Lower leg skin (tissue), 4 donors: Measurements from ENCODE around the gene MACROD1. TPM values are rescaled to one million over a fixed set of nuclear protein-coding genes. Genes with fewer than 3 reads are reported as not detected.
A peak's percentile ranks its signal among the peaks of the same experiment; 100 is the strongest.

Experiments used
- DNase-seq, 2 donors: peaks; one replicate each; pipeline ENCODE4 v3.0.0-alpha.2; 2019; ENCODE audit warnings: low spot score in 2 of 2
- H3K4me3 ChIP-seq: fragments of 200-600 bp; sonication (generic); 2 replicates; pipeline ENCODE4 v1.5.1; 2017; ENCODE audit warnings: mild to moderate bottlenecking, low read depth; ENCODE audit not compliant: poor library complexity, severe bottlenecking
- POLR2A ChIP-seq, 2 donors: fragments of 450-650 bp; IDR thresholded peaks; one replicate each; pipeline ENCODE4 v1.6.1; 2016 to 2017; ENCODE audit warnings: antibody characterized with exemption in 2 of 2, mild to moderate bottlenecking in 1 of 2, moderate library complexity in 1 of 2
- WGBS, 2 donors: methylation state at CpG; one replicate each; pipeline ENCODE4 v1.1.5; 2018; 5-methylcytosine and 5-hydroxymethylcytosine counted together
- intact Hi-C: fragments of 100-400 bp; cut with DNase I; formaldehyde crosslinking; loops from one replicate; pipeline ENCODE4 v1.15.0; 2023; ENCODE audit warnings: low total_unique reads
- total RNA-seq, 4 donors: library from RNA; depleted of rRNA; stranded (reverse); fragments of >200 nt; gene quantifications; one replicate each; pipeline ENCODE4 v1.1.0, GENCODE V29; 2016
- TF ChIP-seq, protein P1 (sequence below), 3 donors: fragments of 450-650 bp; IDR thresholded peaks; one replicate each; pipeline ENCODE4 v1.5.1; 2016; ENCODE audit warnings: antibody characterized with exemption in 3 of 3, mild to moderate bottlenecking in 3 of 3, moderate library complexity in 2 of 3

MACROD1 gene
- total RNA-seq, 4 donors from 2014 or later = 44.8 to 74.8 (median 55.6) TPM

DNA sequence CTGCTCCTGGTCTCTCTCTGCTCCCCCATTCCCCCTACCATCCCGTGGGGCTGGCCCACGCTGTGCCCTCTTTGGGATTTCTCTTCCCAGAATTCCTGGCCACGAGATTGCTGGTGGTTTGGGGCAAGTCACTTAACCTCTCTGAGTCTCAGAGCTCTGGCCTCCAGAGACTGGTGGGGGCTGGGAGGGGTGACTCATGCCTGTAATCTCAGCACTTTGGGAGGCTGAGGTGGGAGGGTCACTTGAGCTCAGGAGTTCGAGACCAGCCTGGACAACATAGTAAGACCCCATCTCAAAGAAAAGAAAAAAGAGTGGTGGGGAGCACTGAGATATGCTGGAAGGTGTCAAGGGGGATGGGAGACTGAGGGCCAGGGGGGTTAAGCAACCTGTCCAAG lies 161.3 kb downstream of the MACROD1 start:
- intact Hi-C loops = no loop called here
- 74 to 76% methylated on average over 4 of the region's 4 CpGs for WGBS, 2 donors
- TF ChIP-seq, protein P1, sequence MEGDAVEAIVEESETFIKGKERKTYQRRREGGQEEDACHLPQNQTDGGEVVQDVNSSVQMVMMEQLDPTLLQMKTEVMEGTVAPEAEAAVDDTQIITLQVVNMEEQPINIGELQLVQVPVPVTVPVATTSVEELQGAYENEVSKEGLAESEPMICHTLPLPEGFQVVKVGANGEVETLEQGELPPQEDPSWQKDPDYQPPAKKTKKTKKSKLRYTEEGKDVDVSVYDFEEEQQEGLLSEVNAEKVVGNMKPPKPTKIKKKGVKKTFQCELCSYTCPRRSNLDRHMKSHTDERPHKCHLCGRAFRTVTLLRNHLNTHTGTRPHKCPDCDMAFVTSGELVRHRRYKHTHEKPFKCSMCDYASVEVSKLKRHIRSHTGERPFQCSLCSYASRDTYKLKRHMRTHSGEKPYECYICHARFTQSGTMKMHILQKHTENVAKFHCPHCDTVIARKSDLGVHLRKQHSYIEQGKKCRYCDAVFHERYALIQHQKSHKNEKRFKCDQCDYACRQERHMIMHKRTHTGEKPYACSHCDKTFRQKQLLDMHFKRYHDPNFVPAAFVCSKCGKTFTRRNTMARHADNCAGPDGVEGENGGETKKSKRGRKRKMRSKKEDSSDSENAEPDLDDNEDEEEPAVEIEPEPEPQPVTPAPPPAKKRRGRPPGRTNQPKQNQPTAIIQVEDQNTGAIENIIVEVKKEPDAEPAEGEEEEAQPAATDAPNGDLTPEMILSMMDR (IDR thresholded peaks at IDR 0.05) = no peak
- no peak for TF ChIP-seq POLR2A (IDR thresholded peaks at IDR 0.05)
- H3K4me3 ChIP-seq = no peak overlapping the region
- no peak for DNase-seq

DNA sequence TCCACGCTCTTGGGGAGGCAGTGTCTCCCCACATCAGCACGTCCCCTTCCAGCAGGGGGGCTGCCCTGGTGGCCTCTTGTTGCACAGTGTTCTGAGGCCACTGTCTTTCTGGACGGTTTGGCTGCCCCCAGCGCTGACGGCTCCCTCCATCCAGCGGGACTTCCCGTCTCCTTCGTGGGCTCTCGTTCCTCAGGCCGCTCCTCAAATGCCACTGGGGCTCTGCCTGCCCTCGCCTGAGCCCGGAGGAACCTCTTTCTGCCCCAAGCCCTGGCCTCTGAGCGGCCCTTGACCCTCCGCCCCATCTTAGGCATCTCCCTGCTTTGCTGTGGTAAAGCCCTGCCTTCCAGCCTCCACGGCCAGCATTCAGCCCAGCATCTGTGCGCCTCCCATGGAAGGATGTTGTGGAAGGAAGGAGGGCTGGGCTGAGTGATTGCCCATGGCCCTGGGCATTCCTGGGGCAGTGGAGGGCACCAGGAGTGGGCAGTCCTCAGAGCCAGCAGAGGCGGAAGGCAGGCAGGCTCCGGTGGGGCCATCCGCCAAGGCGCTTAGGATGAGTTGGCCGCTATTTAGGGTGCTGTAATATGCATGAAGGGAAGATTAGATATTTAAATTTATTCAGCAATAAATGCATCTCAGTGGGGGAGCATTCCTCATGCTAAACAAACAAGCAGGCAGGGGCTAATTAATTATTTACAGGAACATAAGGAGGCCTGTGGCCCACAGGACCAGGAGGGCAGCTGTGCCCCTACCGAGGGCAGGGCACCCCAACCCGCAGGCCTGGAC lies 161.9 kb downstream of the MACROD1 start:
- TF ChIP-seq POLR2A (IDR thresholded peaks at IDR 0.05) = no peak
- TF ChIP-seq, protein P1 (IDR thresholded peaks at IDR 0.05) = no peak
- no peak for DNase-seq
- intact Hi-C loops = loop anchor here (2.0 kb wide), 1 partner anchor 143 kb away; no protein-coding TSS in a partner anchor
- no peak overlapping the region for H3K4me3 ChIP-seq
- WGBS, 2 donors = 74 to 76% methylated on average over 23 of the region's 23 CpGs

DNA sequence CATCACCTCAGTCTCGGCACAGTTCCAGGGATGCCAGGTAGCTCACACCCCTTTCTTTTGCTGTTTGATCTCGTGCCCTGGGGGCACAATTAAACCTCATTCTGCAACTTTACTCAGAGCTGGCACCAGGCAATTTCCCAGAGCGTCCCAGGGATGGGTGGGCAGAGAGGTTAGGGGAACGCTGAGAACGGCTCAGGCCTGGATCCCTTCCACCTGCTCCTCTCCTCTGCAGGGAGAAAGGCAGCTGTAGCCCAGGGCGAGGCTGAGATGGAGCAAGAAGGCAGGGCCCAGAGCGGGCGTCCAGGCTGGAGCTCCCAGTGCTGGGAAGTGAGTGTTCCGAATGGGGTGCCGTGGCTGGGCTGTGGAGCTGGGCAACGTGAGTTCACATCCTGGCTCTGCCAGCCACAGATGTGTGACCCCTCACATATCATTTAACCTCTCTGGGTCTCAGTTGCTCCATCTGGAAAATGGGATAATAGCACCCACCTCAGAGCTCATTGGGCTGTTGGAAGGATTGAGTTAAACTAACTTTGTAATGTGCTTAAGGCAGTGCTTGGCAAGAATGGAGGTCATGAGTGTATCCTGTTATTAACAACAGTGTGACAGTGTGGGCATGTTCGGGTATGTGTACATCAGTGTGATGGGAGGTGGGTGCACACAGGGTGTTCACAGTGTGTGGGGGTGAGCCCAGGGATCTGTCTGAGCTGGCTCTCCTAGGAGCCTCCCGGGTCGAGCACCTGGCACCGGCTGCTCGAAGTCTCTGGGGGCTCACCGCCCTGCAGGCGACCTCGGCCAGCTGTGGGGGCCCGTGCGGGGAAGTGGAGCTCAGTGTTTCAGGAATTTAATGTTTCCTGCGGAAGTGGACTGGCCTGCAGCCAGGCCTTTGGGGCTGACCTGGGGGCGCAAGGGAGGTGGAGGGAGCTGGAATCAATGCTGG lies 164.2 kb downstream of the MACROD1 start:
- H3K4me3 ChIP-seq = no peak overlapping the region
- TF ChIP-seq, protein P1 (IDR thresholded peaks at IDR 0.05) = no peak
- no peak for TF ChIP-seq POLR2A (IDR thresholded peaks at IDR 0.05)
- 46 to 50% methylated on average over 19 of the region's 23 CpGs for WGBS, 2 donors
- intact Hi-C loops = loop anchor here (2.0 kb wide), 1 partner anchor 145 kb away; no protein-coding TSS in a partner anchor
- no peak for DNase-seq

DNA sequence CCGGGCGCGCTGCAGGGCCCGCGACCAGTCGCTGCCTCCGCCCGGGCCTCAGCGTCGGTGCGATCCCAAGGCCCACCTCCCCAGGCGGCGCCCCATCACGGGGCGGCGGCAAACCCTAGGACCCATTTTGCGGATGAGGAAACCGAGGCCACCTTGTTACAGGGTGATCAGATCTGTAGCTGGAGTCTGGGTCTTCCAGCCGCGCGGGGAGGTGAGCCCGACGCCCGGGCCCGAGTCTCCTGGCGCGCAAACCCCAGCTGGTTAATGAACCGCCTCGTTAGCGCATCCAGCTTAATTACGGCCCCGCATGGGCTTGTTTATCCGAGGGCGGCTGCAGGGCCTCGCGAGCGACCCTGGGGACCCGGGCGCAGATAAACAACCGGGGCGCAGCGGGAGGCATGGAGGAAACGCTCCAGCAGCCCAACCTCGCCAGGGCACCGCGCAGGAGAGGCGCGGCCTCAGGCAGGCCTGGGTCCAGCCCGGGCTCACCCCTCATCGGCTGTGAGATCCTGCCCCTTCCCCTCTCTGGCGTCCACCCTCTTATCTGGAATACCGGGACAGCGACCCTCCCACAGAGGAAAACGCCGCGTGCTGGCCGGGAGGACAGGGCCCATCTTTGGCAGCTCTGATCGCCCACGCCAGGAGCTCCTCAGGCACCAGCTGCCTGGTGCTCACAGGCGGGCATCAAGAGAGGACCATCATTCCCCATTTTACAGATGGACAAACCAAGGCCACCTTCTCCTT lies 165.0 kb downstream of the MACROD1 start:
- no peak overlapping the region for H3K4me3 ChIP-seq
- intact Hi-C loops = no loop called here
- 13 to 18% methylated on average over 22 to 57 of the region's 60 CpGs for WGBS, 2 donors
- no peak for DNase-seq
- TF ChIP-seq, protein P1 (IDR thresholded peaks at IDR 0.05) = no peak
- no peak for TF ChIP-seq POLR2A (IDR thresholded peaks at IDR 0.05)

DNA sequence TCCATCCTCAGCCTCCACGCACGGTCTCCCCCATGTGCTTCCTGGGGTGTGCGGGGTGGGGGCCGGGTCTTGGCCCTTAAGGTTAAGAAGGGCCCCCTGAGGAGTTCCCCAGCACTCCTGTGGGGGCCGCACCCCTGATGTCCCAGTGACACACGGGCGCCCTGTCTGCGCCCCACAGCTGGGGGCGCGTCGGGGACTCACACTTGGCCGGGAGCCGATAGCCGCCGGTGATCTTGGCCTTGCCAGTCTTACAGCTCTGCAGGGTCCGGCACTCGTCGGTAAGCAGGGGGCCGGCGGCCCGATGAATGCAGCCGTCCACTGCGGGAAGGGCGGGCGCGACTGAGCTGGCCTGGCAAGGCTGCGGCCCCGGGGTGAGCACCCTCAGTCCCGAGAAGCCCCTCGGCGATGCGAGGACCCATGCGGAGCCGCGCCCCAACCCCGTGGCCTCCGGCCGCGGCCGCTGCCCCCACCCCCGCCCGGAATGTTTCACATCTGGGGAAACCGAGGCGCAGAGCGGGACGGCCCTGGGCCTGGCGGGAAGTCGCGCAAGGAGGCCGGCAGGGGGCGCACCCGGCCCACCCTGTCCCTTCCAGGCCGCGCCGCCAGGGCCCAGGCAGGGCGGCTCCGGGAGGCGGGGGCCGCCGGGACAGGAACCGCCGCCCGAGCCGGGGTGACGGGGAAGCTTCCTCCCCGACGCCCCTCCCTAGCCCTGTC lies 165.7 kb downstream of the MACROD1 start:
- WGBS, 2 donors = 0% methylated on average over 14 to 46 of the region's 67 CpGs
- peak in 1 of 2 donors; percentile 93 for DNase-seq
- intact Hi-C loops = no loop called here
- H3K4me3 ChIP-seq = no peak overlapping the region
- TF ChIP-seq, protein P1 (IDR thresholded peaks at IDR 0.05) = no peak
- TF ChIP-seq POLR2A (IDR thresholded peaks at IDR 0.05) = no peak
